Activated CD4-positive, alpha-beta T cell treated with anti-CD3 and anti-CD28 coated beads, Interleukin-2, amount 10 ng/mL, durations not matched to agents 7 days and 5 days (primary cell): ENCODE data around the gene CDCP1. TPM values are rescaled to one million over a fixed set of nuclear protein-coding genes. Genes with fewer than 3 reads are reported as not detected.

Experiments used
- CTCF ChIA-PET: fragments of 350-600 bp; sonication (Branson Sonifier 250); formaldehyde crosslinking; loops from one replicate; lab custom pipeline; 2021; ENCODE audit warnings: antibody characterized with exemption; lab: Charles Lee
- POLR2A ChIA-PET: fragments of 350-600 bp; sonication (Branson Sonifier 250); formaldehyde crosslinking; loops from one replicate; lab custom pipeline; 2021; ENCODE audit warnings: antibody characterized with exemption; lab: Charles Lee
- DNase-seq: peaks from one replicate; pipeline ENCODE4 v3.0.0-alpha.2; 2020
- H3K27ac Mint-ChIP-seq: one replicate; pipeline ENCODE4 v1.8.0; 2021; ENCODE audit warnings: mild to moderate bottlenecking, moderate library complexity, mixed read lengths
- H3K27me3 Mint-ChIP-seq: one replicate; pipeline ENCODE4 v1.8.0; 2021; ENCODE audit warnings: mixed read lengths
- H3K36me3 Mint-ChIP-seq: one replicate; pipeline ENCODE4 v1.8.0; 2021; ENCODE audit warnings: low read depth, mixed read lengths
- H3K4me1 Mint-ChIP-seq: one replicate; pipeline ENCODE4 v1.8.0; 2021; ENCODE audit warnings: mixed read lengths
- H3K4me3 Mint-ChIP-seq: one replicate; pipeline ENCODE4 v1.8.0; 2021; ENCODE audit warnings: mild to moderate bottlenecking, moderate library complexity, mixed read lengths
- H3K9me3 Mint-ChIP-seq: one replicate; pipeline ENCODE4 v1.8.0; 2021; ENCODE audit warnings: mixed read lengths
- total RNA-seq, 2 experiments: library from RNA; stranded (reverse); gene quantifications; one replicate each; pipeline ENCODE4 v1.2.3, GENCODE V29; 2021

CDCP1 gene
- total RNA-seq, 2 experiments from 2014 or later, result 21.7 to 22.2 TPM

- Mint-ChIP-seq H3K9me3 (peaks cover 9% of the 10 kb centered on the region), H3K27ac (no peak overlapping the region), H3K4me1 (peaks cover 54% of the 10 kb centered on the region), H3K36me3 (peaks cover 15% of the 10 kb centered on the region), H3K4me3 (no peak overlapping the region), H3K27me3 (peaks cover 1% of the 10 kb centered on the region)
- no peak for DNase-seq
- ChIA-PET CTCF (interaction anchor here (0.6 to 1.3 kb wide), 4 partner anchors 8 to 790 kb away, joined by 3 to 4 read pairs (median 3); no protein-coding TSS in a partner anchor), POLR2A (no interaction called here)
These were observed 22.3 kb upstream of the CDCP1 start for GRCh38 chr3:45168451-45168850.

DNA sequence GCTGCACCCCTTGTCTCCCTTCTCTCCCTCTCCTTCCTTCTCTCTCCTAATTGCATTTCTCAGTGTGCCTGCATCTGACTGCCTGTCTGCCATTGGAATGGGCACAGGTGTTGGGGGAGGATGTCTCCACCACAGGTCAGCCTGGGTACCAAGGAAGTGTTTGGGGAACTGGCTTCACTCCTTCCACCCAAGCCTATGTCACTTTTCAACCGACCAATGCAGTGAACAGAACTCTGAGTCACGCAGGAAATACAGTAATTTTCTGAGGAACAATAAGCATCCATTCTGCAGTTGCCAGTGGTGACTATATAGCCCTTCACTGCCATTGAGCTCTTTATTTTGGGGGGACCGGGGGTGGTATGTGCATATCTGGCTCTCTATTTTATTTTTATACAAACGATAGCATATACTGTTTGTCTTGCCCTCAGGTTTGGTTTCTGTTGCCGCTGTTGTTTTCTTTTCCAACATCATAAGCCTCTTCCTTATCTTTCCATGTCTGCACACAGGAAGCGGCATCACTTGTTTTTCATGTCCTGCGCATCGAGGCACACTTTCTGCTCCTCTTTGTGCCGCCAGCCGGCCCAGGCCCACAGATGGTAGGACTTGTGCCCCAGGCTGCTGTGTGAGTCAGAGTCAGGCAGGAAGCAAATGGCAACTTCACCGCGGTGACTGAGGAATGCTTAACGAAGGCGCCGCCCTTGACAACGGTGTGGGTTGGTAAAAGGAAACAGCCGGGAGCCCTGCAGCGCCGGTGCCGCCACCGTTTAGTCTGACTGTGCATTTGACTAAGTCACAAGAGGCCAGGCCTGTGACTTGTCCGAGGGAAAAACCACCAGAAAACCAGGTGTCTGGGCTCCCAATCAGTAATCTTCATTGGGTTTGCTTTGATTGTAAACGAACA lies 21.1 kb upstream of the CDCP1 start:
- peak overlapping the region; percentile 55 for H3K4me3 Mint-ChIP-seq
- peaks cover 15% of the 10 kb centered on the region for H3K36me3 Mint-ChIP-seq
- H3K27ac Mint-ChIP-seq, result peak overlapping the region; percentile 96
- ChIA-PET POLR2A (no interaction called here), CTCF (interaction anchor here (0.6 to 1.7 kb wide), 7 partner anchors 9 to 792 kb away, joined by 3 to 4 read pairs (median 4); no protein-coding TSS in a partner anchor)
- H3K4me1 Mint-ChIP-seq, result peaks cover 54% of the 10 kb centered on the region
- H3K9me3 Mint-ChIP-seq, result peaks cover 9% of the 10 kb centered on the region
- DNase-seq, result peak; percentile 89
- H3K27me3 Mint-ChIP-seq, result peaks cover 1% of the 10 kb centered on the region

GRCh38 chr3:45166321-45166879 lies 20.2 kb upstream of the CDCP1 start:
- ChIA-PET POLR2A (no interaction called here), CTCF (interaction anchor here (0.8 to 1.7 kb wide), 4 partner anchors 9 to 125 kb away, joined by 3 to 4 read pairs (median 3); no protein-coding TSS in a partner anchor)
- peaks cover 9% of the 10 kb centered on the region for H3K9me3 Mint-ChIP-seq
- H3K27me3 Mint-ChIP-seq, result peaks cover 1% of the 10 kb centered on the region
- peaks cover 15% of the 10 kb centered on the region for H3K36me3 Mint-ChIP-seq
- DNase-seq, result no peak
- no peak overlapping the region for H3K4me3 Mint-ChIP-seq
- peak overlapping the region; percentile 96 for H3K27ac Mint-ChIP-seq
- H3K4me1 Mint-ChIP-seq, result peaks cover 54% of the 10 kb centered on the region

GRCh38 chr3:45165497-45166283 lies 19.5 kb upstream of the CDCP1 start:
- Mint-ChIP-seq H3K4me1 (peaks cover 49% of the 10 kb centered on the region), H3K27me3 (peaks cover 5% of the 10 kb centered on the region), H3K4me3 (no peak overlapping the region), H3K36me3 (peaks cover 15% of the 10 kb centered on the region), H3K9me3 (peaks cover 9% of the 10 kb centered on the region), H3K27ac (peak overlapping the region; percentile 67)
- CTCF ChIA-PET, result no interaction called here
- DNase-seq, result no peak
- POLR2A ChIA-PET, result no interaction called here

GRCh38 chr3:45164056-45164455 lies 17.9 kb upstream of the CDCP1 start:
- CTCF ChIA-PET, result interaction anchor here (1.2 kb wide), 1 partner anchor 9 kb away, joined by 4 read pairs; no protein-coding TSS in a partner anchor
- H3K36me3 Mint-ChIP-seq, result peaks cover 11% of the 10 kb centered on the region
- POLR2A ChIA-PET, result no interaction called here

DNA sequence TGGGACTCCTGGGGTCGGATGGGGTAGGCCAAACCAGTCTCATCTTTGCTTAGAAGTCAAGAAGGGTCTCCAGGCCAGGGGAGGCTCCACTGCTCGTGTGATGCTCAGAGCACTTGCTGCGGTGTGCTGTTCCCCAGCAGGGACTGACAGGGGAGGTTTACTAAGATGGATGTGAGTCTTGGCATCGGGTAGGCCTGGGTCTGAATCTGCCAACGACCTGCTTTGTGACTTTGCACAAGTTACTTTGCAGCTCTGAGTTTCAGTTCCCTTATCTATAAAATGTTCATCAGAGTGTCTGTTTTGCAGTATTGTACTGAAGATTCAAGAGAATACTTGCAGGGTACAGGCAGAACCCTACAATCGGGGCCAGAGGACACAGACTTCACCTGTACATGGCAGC lies 17.3 kb upstream of the CDCP1 start:
- ChIA-PET CTCF (interaction anchor here (1.2 kb wide), 1 partner anchor 8 kb away, joined by 4 read pairs; no protein-coding TSS in a partner anchor), POLR2A (no interaction called here)
- Mint-ChIP-seq H3K36me3 (peaks cover 11% of the 10 kb centered on the region), H3K4me3 (no peak overlapping the region), H3K27ac (peak overlapping the region; percentile 28), H3K9me3 (peaks cover 9% of the 10 kb centered on the region), H3K27me3 (peaks cover 10% of the 10 kb centered on the region), H3K4me1 (peaks cover 31% of the 10 kb centered on the region)
- no peak for DNase-seq

More at GRCh38 chr3:45164056-45164455, 17.9 kb upstream of the CDCP1 start:
- peaks cover 34% of the 10 kb centered on the region for H3K4me1 Mint-ChIP-seq
- peaks cover 7% of the 10 kb centered on the region for H3K27me3 Mint-ChIP-seq
- H3K27ac Mint-ChIP-seq, result peak overlapping the region; percentile 48
- DNase-seq, result no peak
- H3K4me3 Mint-ChIP-seq, result no peak overlapping the region
- H3K9me3 Mint-ChIP-seq, result peaks cover 9% of the 10 kb centered on the region

DNA sequence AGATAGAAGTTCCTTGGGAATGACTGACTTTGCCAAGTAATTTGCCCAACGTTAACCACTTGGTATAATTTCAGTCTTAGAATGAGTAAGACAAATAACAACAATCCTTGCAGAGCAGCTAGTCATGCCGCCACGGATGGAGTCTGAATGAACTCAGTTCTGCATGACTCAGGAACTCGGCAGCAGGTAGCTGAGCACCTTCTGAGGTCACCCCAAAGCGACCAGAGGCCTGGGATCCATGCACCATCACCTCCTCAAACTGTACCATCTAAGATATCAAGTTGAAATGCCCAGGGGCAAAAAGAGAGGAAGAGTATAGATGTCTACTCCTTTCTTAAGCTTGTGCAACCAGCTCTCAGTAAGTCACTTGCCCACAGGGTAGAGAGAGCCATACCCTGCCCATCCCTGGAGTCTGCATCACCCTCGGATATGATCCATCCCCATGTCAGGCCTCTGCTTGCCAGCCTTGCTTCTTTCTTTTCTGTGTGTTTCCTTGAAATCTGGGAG lies 8.5 kb upstream of the CDCP1 start:
- DNase-seq, result no peak
- ChIA-PET CTCF (interaction anchor here (0.6 to 2.1 kb wide), 9 partner anchors 9 to 63 kb away, joined by 3 to 4 read pairs (median 3); partner anchors contain the start of gene CDCP1), POLR2A (no interaction called here)
- Mint-ChIP-seq H3K36me3 (peaks cover 8% of the 10 kb centered on the region), H3K4me1 (no peaks in the 10 kb centered on the region), H3K27ac (no peak overlapping the region), H3K4me3 (no peak overlapping the region), H3K9me3 (peaks cover 12% of the 10 kb centered on the region), H3K27me3 (peaks cover 45% of the 10 kb centered on the region)

- no peak overlapping the region for H3K27ac Mint-ChIP-seq
- POLR2A ChIA-PET, result no interaction called here
- CTCF ChIA-PET, result interaction anchor here (1.1 to 2.1 kb wide), 7 partner anchors 8 to 64 kb away, joined by 3 to 4 read pairs (median 3); partner anchors contain the start of gene CDCP1
- peaks cover 8% of the 10 kb centered on the region for H3K36me3 Mint-ChIP-seq
- peaks cover 47% of the 10 kb centered on the region for H3K27me3 Mint-ChIP-seq
- DNase-seq, result no peak
- H3K4me3 Mint-ChIP-seq, result no peak overlapping the region
- H3K4me1 Mint-ChIP-seq, result no peaks in the 10 kb centered on the region
- peaks cover 12% of the 10 kb centered on the region for H3K9me3 Mint-ChIP-seq
These were observed 7.7 kb upstream of the CDCP1 start for GRCh38 chr3:45153658-45154437.

GRCh38 chr3:45152307-45152706 lies 6.1 kb upstream of the CDCP1 start:
- H3K27me3 Mint-ChIP-seq, result peaks cover 57% of the 10 kb centered on the region
- no peaks in the 10 kb centered on the region for H3K4me1 Mint-ChIP-seq
- POLR2A ChIA-PET, result no interaction called here
- peaks cover 8% of the 10 kb centered on the region for H3K36me3 Mint-ChIP-seq
- CTCF ChIA-PET, result no interaction called here
- no peak overlapping the region for H3K27ac Mint-ChIP-seq
- peaks cover 14% of the 10 kb centered on the region for H3K9me3 Mint-ChIP-seq
- H3K4me3 Mint-ChIP-seq, result no peak overlapping the region
- DNase-seq, result no peak

GRCh38 chr3:45151100-45151499 lies 4.9 kb upstream of the CDCP1 start:
- peaks cover 13% of the 10 kb centered on the region for H3K36me3 Mint-ChIP-seq
- H3K9me3 Mint-ChIP-seq, result peaks cover 14% of the 10 kb centered on the region
- H3K27me3 Mint-ChIP-seq, result peaks cover 64% of the 10 kb centered on the region
- H3K4me1 Mint-ChIP-seq, result peaks cover 7% of the 10 kb centered on the region
- ChIA-PET POLR2A (no interaction called here), CTCF (no interaction called here)
- no peak for DNase-seq
- H3K4me3 Mint-ChIP-seq, result no peak overlapping the region
- no peak overlapping the region for H3K27ac Mint-ChIP-seq

DNA sequence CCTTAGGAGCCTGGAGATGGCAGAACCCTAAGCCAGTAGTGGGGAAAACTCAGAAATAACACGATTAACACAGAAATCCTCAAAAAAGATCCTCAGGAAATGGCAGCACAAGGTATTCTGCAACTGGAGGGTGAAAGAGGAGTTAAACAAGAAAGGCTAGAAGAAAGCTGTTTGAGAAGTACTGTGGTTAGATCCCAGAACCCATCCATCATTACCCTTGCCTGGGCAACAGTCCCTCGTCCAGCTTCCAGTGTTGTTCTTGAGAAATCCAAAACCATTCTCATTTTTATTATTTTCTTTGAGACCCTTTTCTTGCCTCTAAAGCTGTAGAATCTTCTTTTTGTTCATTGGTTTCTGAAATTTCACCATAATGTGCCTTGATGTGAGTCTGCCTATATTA lies 2.7 kb upstream of the CDCP1 start:
- peaks cover 21% of the 10 kb centered on the region for H3K4me1 Mint-ChIP-seq
- no peak overlapping the region for H3K4me3 Mint-ChIP-seq
- no peak for DNase-seq
- H3K27me3 Mint-ChIP-seq, result peaks cover 66% of the 10 kb centered on the region
- ChIA-PET CTCF (interaction anchor here (0.8 kb wide), 1 partner anchor 10 kb away, joined by 3 read pairs; no protein-coding TSS in a partner anchor), POLR2A (no interaction called here)
- H3K9me3 Mint-ChIP-seq, result peaks cover 14% of the 10 kb centered on the region
- peaks cover 13% of the 10 kb centered on the region for H3K36me3 Mint-ChIP-seq
- H3K27ac Mint-ChIP-seq, result no peak overlapping the region
